Measurements from ENCODE around the gene TRPC4AP. TPM values are rescaled to one million over a fixed set of nuclear protein-coding genes. Genes with fewer than 3 reads are reported as not detected.
"Not testable (repeated sequence)": the region's sequence is repeated elsewhere in the genome, so short reads cannot be mapped to it uniquely, and the experiment has no call there.

Gene TRPC4AP
- total RNA-seq, 4 donors from 2014 or later = 48.4 to 87.3 (median 57.8) TPM

GRCh38 chr20:35088231-35089145, 4.1 kb downstream of the TRPC4AP start:
- peaks cover 43% of the 10 kb centered on the region for H3K4me1 ChIP-seq
- DNase-seq (ENCODE audit: low spot score in 2 of 2) = no peak
- 79% methylated on average over 2 of the region's 2 CpGs for whole genome bisulfite sequencing
- H3K4me3 ChIP-seq = no peak overlapping the region
- no peaks in the 10 kb centered on the region for H3K27me3 ChIP-seq
- no peaks in the 10 kb centered on the region for H3K9me3 ChIP-seq
- TF ChIP-seq EP300 (IDR thresholded peaks at IDR 0.05) (no peak), POLR2A (IDR thresholded peaks at IDR 0.05) (no peak), POLR2AphosphoS5 (IDR thresholded peaks at IDR 0.05) (no peak)
- TF ChIP-seq, protein P1, sequence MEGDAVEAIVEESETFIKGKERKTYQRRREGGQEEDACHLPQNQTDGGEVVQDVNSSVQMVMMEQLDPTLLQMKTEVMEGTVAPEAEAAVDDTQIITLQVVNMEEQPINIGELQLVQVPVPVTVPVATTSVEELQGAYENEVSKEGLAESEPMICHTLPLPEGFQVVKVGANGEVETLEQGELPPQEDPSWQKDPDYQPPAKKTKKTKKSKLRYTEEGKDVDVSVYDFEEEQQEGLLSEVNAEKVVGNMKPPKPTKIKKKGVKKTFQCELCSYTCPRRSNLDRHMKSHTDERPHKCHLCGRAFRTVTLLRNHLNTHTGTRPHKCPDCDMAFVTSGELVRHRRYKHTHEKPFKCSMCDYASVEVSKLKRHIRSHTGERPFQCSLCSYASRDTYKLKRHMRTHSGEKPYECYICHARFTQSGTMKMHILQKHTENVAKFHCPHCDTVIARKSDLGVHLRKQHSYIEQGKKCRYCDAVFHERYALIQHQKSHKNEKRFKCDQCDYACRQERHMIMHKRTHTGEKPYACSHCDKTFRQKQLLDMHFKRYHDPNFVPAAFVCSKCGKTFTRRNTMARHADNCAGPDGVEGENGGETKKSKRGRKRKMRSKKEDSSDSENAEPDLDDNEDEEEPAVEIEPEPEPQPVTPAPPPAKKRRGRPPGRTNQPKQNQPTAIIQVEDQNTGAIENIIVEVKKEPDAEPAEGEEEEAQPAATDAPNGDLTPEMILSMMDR (IDR thresholded peaks at IDR 0.05) = no peak
- H3K27ac ChIP-seq = no peak overlapping the region
- no peaks in the 10 kb centered on the region for H3K36me3 ChIP-seq

- Histone ChIP-seq H3K36me3 (no peaks in the 10 kb centered on the region), H3K27me3 (no peaks in the 10 kb centered on the region), H3K27ac (no peak overlapping the region), H3K4me1 (peaks cover 36% of the 10 kb centered on the region), H3K4me3 (no peak overlapping the region), H3K9me3 (no peaks in the 10 kb centered on the region)
- TF ChIP-seq POLR2AphosphoS5 (IDR thresholded peaks at IDR 0.05) = no peak
- TF ChIP-seq EP300 (IDR thresholded peaks at IDR 0.05) = no peak
- no peak for TF ChIP-seq POLR2A (IDR thresholded peaks at IDR 0.05)
- TF ChIP-seq, protein P1 (IDR thresholded peaks at IDR 0.05) = no peak
- no peak for DNase-seq (ENCODE audit: low spot score in 2 of 2)
- WGBS = 66% methylated on average over 5 of the region's 5 CpGs
These were observed 4.8 kb downstream of the TRPC4AP start for GRCh38 chr20:35087791-35088190.

- Histone ChIP-seq H3K4me3 (no peak overlapping the region), H3K4me1 (peaks cover 36% of the 10 kb centered on the region), H3K9me3 (no peaks in the 10 kb centered on the region), H3K36me3 (no peaks in the 10 kb centered on the region), H3K27ac (no peak overlapping the region), H3K27me3 (no peaks in the 10 kb centered on the region)
- no peak for DNase-seq (ENCODE audit: low spot score in 2 of 2)
- WGBS = 82% methylated on average over 5 of the region's 5 CpGs
- TF ChIP-seq POLR2A (IDR thresholded peaks at IDR 0.05) = no peak
- TF ChIP-seq EP300 (IDR thresholded peaks at IDR 0.05) = no peak
- TF ChIP-seq, protein P1 (IDR thresholded peaks at IDR 0.05) = no peak
- no peak for TF ChIP-seq POLR2AphosphoS5 (IDR thresholded peaks at IDR 0.05)
These were observed 5.3 kb downstream of the TRPC4AP start for GRCh38 chr20:35087355-35087754.

GRCh38 chr20:35085477-35086225, 7.0 kb downstream of the TRPC4AP start:
- TF ChIP-seq POLR2A (IDR thresholded peaks at IDR 0.05) = no peak
- TF ChIP-seq, protein P1 (IDR thresholded peaks at IDR 0.05) = no peak
- no peaks in the 10 kb centered on the region for H3K36me3 ChIP-seq
- no peaks in the 10 kb centered on the region for H3K9me3 ChIP-seq
- H3K27ac ChIP-seq = no peak overlapping the region
- no peak overlapping the region for H3K4me3 ChIP-seq
- H3K4me1 ChIP-seq = peaks cover 36% of the 10 kb centered on the region
- no peaks in the 10 kb centered on the region for H3K27me3 ChIP-seq
- 93% methylated on average over 11 of the region's 11 CpGs for WGBS
- no peak for DNase-seq (ENCODE audit: low spot score in 2 of 2)

DNA sequence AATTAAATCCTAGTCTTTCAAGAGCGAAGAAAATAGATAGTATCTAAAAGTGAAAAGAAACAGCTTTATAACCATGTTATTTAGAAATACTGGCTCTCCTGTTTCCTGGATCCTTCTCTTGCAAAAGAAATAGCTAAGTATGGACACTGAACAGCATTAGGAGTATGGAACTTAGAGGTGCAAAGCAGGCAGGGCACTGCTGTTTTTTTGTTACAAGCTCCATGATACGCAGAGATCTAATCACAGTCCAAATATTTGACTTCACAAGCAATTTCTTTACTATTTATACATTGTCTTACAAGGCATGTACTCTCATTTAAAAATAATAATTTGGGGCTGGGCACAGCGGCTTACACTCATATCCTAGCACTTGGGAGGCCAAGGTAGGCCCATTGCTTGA, 7.6 kb downstream of the TRPC4AP start:
- Histone ChIP-seq H3K9me3 (no peaks in the 10 kb centered on the region), H3K4me1 (peaks cover 39% of the 10 kb centered on the region), H3K27ac (no peak overlapping the region), H3K36me3 (no peaks in the 10 kb centered on the region), H3K4me3 (no peak overlapping the region), H3K27me3 (no peaks in the 10 kb centered on the region)
- 93% methylated on average over 3 of the region's 3 CpGs for WGBS
- no peak for DNase-seq (ENCODE audit: low spot score in 2 of 2)
- no peak for TF ChIP-seq POLR2AphosphoS5 (IDR thresholded peaks at IDR 0.05)
- TF ChIP-seq EP300 (IDR thresholded peaks at IDR 0.05) = no peak
- TF ChIP-seq, protein P1 (IDR thresholded peaks at IDR 0.05) = no peak
- no peak for TF ChIP-seq POLR2A (IDR thresholded peaks at IDR 0.05)

- not testable (repeated sequence) for H3K4me3 ChIP-seq; H3K27ac ChIP-seq; DNase-seq (ENCODE audit: low spot score in 2 of 2); H3K9me3 ChIP-seq; H3K27me3 ChIP-seq
- Histone ChIP-seq H3K36me3 (peaks cover 22% of the 10 kb centered on the region), H3K4me1 (peaks cover 19% of the 10 kb centered on the region)
- 78% methylated on average over 5 of the region's 5 CpGs for WGBS
These were observed 12.3 kb downstream of the TRPC4AP start for GRCh38 chr20:35080348-35080642.

Measured in suprapubic skin (tissue), 4 donors.